Bronchial epithelial cell (primary cell): ENCODE measurements around the gene ITPKB. TPM values are rescaled to one million over a fixed set of nuclear protein-coding genes. Genes with fewer than 3 reads are reported as not detected.

Experiments used
- DNase-seq: peaks from one replicate; pipeline ENCODE4 v3.0.0-alpha.2; 2010; ENCODE audit warnings: low read depth
- FAIRE-seq: peaks from 2 replicates; lab custom pipeline; 2011; peaks lifted over from hg19 to GRCh38; lab: Jason Lieb, UNC
- H3K27me3 ChIP-seq: 2 replicates; pipeline ENCODE4 v1.5.1; 2011; ENCODE audit warnings: low read length; ENCODE audit not compliant: control insufficient read depth, insufficient read depth
- H3K36me3 ChIP-seq: 2 replicates; pipeline ENCODE4 v1.5.1; 2011; ENCODE audit warnings: low read length; ENCODE audit not compliant: control insufficient read depth, insufficient read depth
- H3K4me3 ChIP-seq: 2 replicates; pipeline ENCODE4 v1.5.1; 2011; ENCODE audit warnings: mild to moderate bottlenecking, low read depth, low read length, control low read depth
- CTCF ChIP-seq: IDR thresholded peaks from 2 replicates; pipeline ENCODE4 v1.5.1; 2011; ENCODE audit warnings: mild to moderate bottlenecking, moderate library complexity, low read length, control low read depth, inconsistent platforms; ENCODE audit not compliant: insufficient read depth, severe bottlenecking
- total RNA-seq: library from RNA; depleted of rRNA; stranded (reverse); fragments of >200 nt; gene quantifications from 2 replicates; pipeline ENCODE4 v1.2.1, GENCODE V29; 2014

The ITPKB gene
- total RNA-seq, 1 donor from 2014 or later = 1.3 TPM

- no peak for FAIRE-seq
- TF ChIP-seq CTCF = no peak
Measured at GRCh38 chr1:226784081-226785049, 45.3 kb upstream of the ITPKB start.

GRCh38 chr1:226782845-226783601, 43.9 kb upstream of the ITPKB start:
- no peaks in the 10 kb centered on the region for H3K36me3 ChIP-seq
- no peak for TF ChIP-seq CTCF
- no peak for DNase-seq

More at GRCh38 chr1:226784081-226785049, 45.3 kb upstream of the ITPKB start:
- no peak for DNase-seq
- Histone ChIP-seq H3K27me3 (no peaks in the 10 kb centered on the region), H3K4me3 (no peak overlapping the region), H3K36me3 (no peaks in the 10 kb centered on the region)

GRCh38 chr1:226781937-226782609, 43.0 kb upstream of the ITPKB start:
- FAIRE-seq (no peak), DNase-seq (no peak)
- no peak for TF ChIP-seq CTCF
- H3K4me3 ChIP-seq = no peak overlapping the region
- H3K36me3 ChIP-seq = no peaks in the 10 kb centered on the region
- no peaks in the 10 kb centered on the region for H3K27me3 ChIP-seq

More at GRCh38 chr1:226782845-226783601, 43.9 kb upstream of the ITPKB start:
- no peak overlapping the region for H3K4me3 ChIP-seq
- no peak for FAIRE-seq
- no peaks in the 10 kb centered on the region for H3K27me3 ChIP-seq

GRCh38 chr1:226779561-226779960, 40.5 kb upstream of the ITPKB start:
- FAIRE-seq (no peak), DNase-seq (no peak)
- no peaks in the 10 kb centered on the region for H3K36me3 ChIP-seq
- no peaks in the 10 kb centered on the region for H3K27me3 ChIP-seq
- no peak overlapping the region for H3K4me3 ChIP-seq
- no peak for TF ChIP-seq CTCF

GRCh38 chr1:226778657-226779058, 39.6 kb upstream of the ITPKB start:
- FAIRE-seq (peak; percentile 96), DNase-seq (peak; percentile 97)
- Histone ChIP-seq H3K27me3 (no peaks in the 10 kb centered on the region), H3K4me3 (no peak overlapping the region), H3K36me3 (no peaks in the 10 kb centered on the region)
- no peak for TF ChIP-seq CTCF
